ENCODE data around the gene NEDD8. TPM values are rescaled to one million over a fixed set of nuclear protein-coding genes. Genes with fewer than 3 reads are reported as not detected.

The NEDD8 gene
- total RNA-seq, 2 experiments from 2014 or later = 167 to 172 TPM

GRCh38 chr14:24267516-24267915 lies 35.3 kb upstream of the NEDD8 start:
- no peak for TF ChIP-seq CTCF (IDR thresholded peaks at IDR 0.05)
- H3K4me1 Mint-ChIP-seq (ENCODE audit: low read depth) = peaks cover 17% of the 10 kb centered on the region
- DNase-seq (no peak), ATAC-seq (no peak)
- no peak overlapping the region for H3K27ac Mint-ChIP-seq
- H3K27me3 Mint-ChIP-seq = no peaks in the 10 kb centered on the region
- no peaks in the 10 kb centered on the region for H3K9me3 Mint-ChIP-seq
- H3K36me3 Mint-ChIP-seq (ENCODE audit: low read depth) = peaks cover 17% of the 10 kb centered on the region
- ChIA-PET POLR2A (interaction anchor here (1.1 to 1.4 kb wide), 3 partner anchors 16 to 54 kb away, joined by 3 read pairs; partner anchors contain the start of gene CHMP4A), CTCF (interaction anchor here (2.7 to 5.4 kb wide), 3 partner anchors 25 to 41 kb away, joined by 8 to 66 read pairs (median 46); partner anchors contain the start of genes CIDEB, DHRS1, NOP9 and TINF2)
- H3K4me3 Mint-ChIP-seq = no peak overlapping the region
- intact Hi-C loops (cut with micrococcal nuclease) = no loop called here

- ChIA-PET CTCF (interaction anchor here (1.2 to 2.7 kb wide), 2 partner anchors 34 to 42 kb away, joined by 3 to 8 read pairs; partner anchors contain the start of gene CIDEB), POLR2A (interaction anchor here (1.1 to 1.6 kb wide), 3 partner anchors 11 to 15 kb away, joined by 3 to 4 read pairs (median 3); no protein-coding TSS in a partner anchor)
- no peak overlapping the region for H3K27ac Mint-ChIP-seq
- no peaks in the 10 kb centered on the region for H3K27me3 Mint-ChIP-seq
- peaks cover 11% of the 10 kb centered on the region for H3K36me3 Mint-ChIP-seq (ENCODE audit: low read depth)
- peaks cover 8% of the 10 kb centered on the region for H3K4me1 Mint-ChIP-seq (ENCODE audit: low read depth)
- no peak for DNase-seq
- ATAC-seq = no peak
- no peak overlapping the region for H3K4me3 Mint-ChIP-seq
- intact Hi-C loops (cut with micrococcal nuclease) = no loop called here
- no peak for TF ChIP-seq CTCF (IDR thresholded peaks at IDR 0.05)
- H3K9me3 Mint-ChIP-seq = no peaks in the 10 kb centered on the region
Measured at GRCh38 chr14:24266344-24267244, 34.4 kb upstream of the NEDD8 start.

GRCh38 chr14:24264298-24264697 lies 32.1 kb upstream of the NEDD8 start:
- Mint-ChIP-seq H3K27ac (no peak overlapping the region), H3K9me3 (no peaks in the 10 kb centered on the region), H3K27me3 (no peaks in the 10 kb centered on the region), H3K36me3 (ENCODE audit: low read depth) (peaks cover 11% of the 10 kb centered on the region), H3K4me3 (no peak overlapping the region), H3K4me1 (ENCODE audit: low read depth) (no peaks in the 10 kb centered on the region)
- CTCF ChIA-PET = interaction anchor here (1.1 to 1.4 kb wide), 3 partner anchors 16 to 32 kb away, joined by 3 to 5 read pairs (median 4); no protein-coding TSS in a partner anchor
- POLR2A ChIA-PET = interaction anchor here (1.4 kb wide), 1 partner anchor 27 kb away, joined by 3 read pairs; no protein-coding TSS in a partner anchor
- no peak for TF ChIP-seq CTCF (IDR thresholded peaks at IDR 0.05)
- intact Hi-C loops (cut with micrococcal nuclease) = no loop called here
- DNase-seq (no peak), ATAC-seq (no peak)

- no peaks in the 10 kb centered on the region for H3K9me3 Mint-ChIP-seq
- POLR2A ChIA-PET = interaction anchor here (1.2 to 1.4 kb wide), 2 partner anchors 27 to 168 kb away, joined by 3 to 5 read pairs; no protein-coding TSS in a partner anchor
- no peaks in the 10 kb centered on the region for H3K27me3 Mint-ChIP-seq
- H3K36me3 Mint-ChIP-seq (ENCODE audit: low read depth) = peaks cover 11% of the 10 kb centered on the region
- intact Hi-C loops (cut with micrococcal nuclease) = no loop called here
- DNase-seq = no peak
- no peak overlapping the region for H3K4me3 Mint-ChIP-seq
- no peak for ATAC-seq
- no peaks in the 10 kb centered on the region for H3K4me1 Mint-ChIP-seq (ENCODE audit: low read depth)
- TF ChIP-seq CTCF (IDR thresholded peaks at IDR 0.05) = no peak
- CTCF ChIA-PET = interaction anchor here (1.1 to 1.4 kb wide), 3 partner anchors 16 to 33 kb away, joined by 3 to 5 read pairs (median 3); no protein-coding TSS in a partner anchor
- H3K27ac Mint-ChIP-seq = no peak overlapping the region
Measured at GRCh38 chr14:24263848-24264247, 31.7 kb upstream of the NEDD8 start.

All from activated CD8-positive, alpha-beta T cell treated with anti-CD3 and anti-CD28 coated beads for 36 hours (primary cell).